Activated naive CD4-positive, alpha-beta T cell treated with anti-CD3 and anti-CD28 coated beads, Interleukin-2, amount 50 U/mL, for 24 hours (primary cell): ENCODE data around the gene RNASE12.
"Not testable (repeated sequence)": the region's sequence is repeated elsewhere in the genome, so short reads cannot be mapped to it uniquely, and the experiment has no call there.

Source experiments
- H3K27ac Mint-ChIP-seq: one replicate; pipeline ENCODE4 v1.8.0; 2021; ENCODE audit warnings: mild to moderate bottlenecking, mixed read lengths
- H3K27me3 Mint-ChIP-seq: one replicate; pipeline ENCODE4 v1.8.0; 2021; ENCODE audit warnings: mixed read lengths
- H3K36me3 Mint-ChIP-seq: one replicate; pipeline ENCODE4 v1.8.0; 2021; ENCODE audit warnings: mixed read lengths
- H3K4me1 Mint-ChIP-seq: one replicate; pipeline ENCODE4 v1.8.0; 2021; ENCODE audit warnings: mixed read lengths
- H3K4me3 Mint-ChIP-seq: one replicate; pipeline ENCODE4 v1.8.0; 2021; ENCODE audit warnings: mild to moderate bottlenecking, mixed read lengths
- H3K9me3 Mint-ChIP-seq: one replicate; pipeline ENCODE4 v1.8.0; 2021; ENCODE audit warnings: mixed read lengths

RNASE12 gene

DNA sequence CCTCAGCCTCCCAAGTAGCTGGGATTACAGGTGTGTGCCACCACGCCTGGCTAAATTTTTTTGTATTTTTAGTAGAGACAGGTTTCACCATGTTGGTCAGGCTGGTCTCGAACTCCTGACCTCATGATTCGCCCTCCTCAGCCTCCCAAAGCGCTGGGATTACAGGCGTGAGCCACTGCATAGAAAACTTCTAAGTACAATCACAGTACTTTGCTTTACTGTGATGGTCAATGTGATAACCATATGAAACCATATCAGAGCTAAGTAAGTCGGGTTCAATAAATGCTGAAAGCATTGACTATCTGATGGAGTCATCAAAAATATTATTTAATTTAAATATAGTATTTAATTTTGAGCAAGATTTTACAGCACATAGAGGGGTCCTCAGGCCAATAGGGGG is 28.5 kb upstream of the RNASE12 start:
- not testable (repeated sequence) for H3K36me3 Mint-ChIP-seq, H3K9me3 Mint-ChIP-seq, H3K27me3 Mint-ChIP-seq

DNA sequence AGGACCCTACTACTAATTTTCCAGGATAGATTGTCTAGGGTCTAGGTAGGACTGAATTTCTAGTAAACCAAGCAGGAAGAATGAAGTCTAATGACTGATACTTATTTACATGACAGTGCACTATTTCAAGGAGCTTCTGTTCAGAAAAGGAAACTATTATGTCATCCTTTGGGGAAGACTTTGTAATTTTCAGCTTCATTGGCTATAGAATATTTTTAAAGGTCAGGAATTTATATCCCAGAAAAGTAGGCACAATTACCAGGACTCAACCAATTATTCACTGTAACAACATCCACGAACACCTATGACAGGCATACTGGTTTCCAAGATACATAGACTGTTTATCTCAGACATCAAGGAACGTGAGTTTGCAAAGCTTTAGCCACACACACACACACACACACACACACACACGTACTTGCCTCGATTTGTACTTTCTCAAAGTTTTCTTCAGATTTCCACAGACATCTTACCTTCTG is 27.1 kb upstream of the RNASE12 start:
- no peaks in the 10 kb centered on the region for H3K9me3 Mint-ChIP-seq
- H3K4me1 Mint-ChIP-seq, result peaks cover 20% of the 10 kb centered on the region
- no peaks in the 10 kb centered on the region for H3K27me3 Mint-ChIP-seq
- no peaks in the 10 kb centered on the region for H3K36me3 Mint-ChIP-seq
- H3K4me3 Mint-ChIP-seq, result no peak overlapping the region
- no peak overlapping the region for H3K27ac Mint-ChIP-seq

More for the DNA sequence above, 28.5 kb upstream of the RNASE12 start:
- peaks cover 34% of the 10 kb centered on the region for H3K4me1 Mint-ChIP-seq
- not testable (repeated sequence) for H3K27ac Mint-ChIP-seq, H3K4me3 Mint-ChIP-seq

DNA sequence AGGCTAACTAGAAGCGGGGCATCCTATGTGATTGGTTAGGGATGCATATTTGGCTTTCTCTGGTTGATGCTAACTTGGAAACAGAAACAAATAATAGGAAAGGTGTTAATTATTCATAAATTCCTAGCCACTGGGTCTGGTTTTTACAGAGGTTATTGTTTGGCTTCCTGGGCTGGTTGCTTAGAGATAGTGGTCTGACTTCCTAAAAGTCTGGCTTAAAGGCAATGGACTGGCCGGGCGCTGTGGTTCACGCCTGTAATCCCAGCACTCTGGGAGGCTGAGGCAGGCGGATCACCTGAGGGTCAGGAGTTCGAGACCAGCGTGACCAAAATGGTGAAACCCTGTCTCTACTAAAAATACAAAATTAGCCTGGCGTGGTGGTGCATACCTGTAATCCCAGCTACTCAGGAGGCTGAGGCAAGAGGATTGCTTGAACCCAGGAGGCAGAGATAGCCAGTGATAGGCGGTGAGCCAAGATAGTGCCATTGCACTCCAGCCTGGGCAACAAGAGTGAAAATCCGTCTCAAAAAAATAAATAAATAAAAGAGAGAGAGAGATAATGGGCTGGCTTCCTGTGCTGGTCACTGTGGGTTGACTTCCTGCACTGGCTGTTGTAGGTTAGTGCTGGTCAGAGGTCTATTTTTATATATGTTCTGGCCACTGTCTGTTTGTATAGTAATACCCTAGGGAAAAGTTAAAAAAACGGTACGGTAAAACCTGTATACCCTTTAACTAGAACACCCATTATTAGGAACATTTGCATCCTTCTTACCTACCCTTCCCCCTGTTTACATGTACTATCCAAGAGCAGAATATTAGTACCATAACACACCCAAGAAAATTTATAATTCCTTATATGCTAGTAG is 26.2 kb upstream of the RNASE12 start:
- no peaks in the 10 kb centered on the region for H3K36me3 Mint-ChIP-seq
- H3K4me1 Mint-ChIP-seq, result peaks cover 11% of the 10 kb centered on the region
- no peak overlapping the region for H3K4me3 Mint-ChIP-seq
- H3K27me3 Mint-ChIP-seq, result no peaks in the 10 kb centered on the region
- H3K27ac Mint-ChIP-seq, result peak overlapping the region; percentile 66
- H3K9me3 Mint-ChIP-seq, result no peaks in the 10 kb centered on the region

DNA sequence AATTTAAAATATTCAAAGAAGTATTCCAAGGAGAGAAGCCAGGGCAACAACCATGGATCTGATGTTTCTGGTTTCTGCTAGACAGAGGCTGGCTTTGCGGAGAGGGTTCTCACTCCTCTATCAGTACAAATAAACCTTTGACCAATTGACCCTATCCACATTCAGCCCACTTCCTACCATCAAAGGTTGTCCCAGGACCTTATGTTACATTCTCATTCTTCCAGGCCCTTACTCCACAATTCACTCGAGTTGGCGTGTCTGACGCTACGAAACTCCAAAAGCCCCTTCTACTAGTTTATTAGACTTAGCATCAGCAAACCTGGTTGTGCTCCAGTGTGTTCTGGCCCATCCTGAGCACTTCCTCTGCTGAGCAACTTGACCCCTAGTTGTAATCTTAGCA is 24.8 kb upstream of the RNASE12 start:
- no peaks in the 10 kb centered on the region for H3K9me3 Mint-ChIP-seq
- H3K27ac Mint-ChIP-seq, result peak overlapping the region; percentile 64
- peaks cover 9% of the 10 kb centered on the region for H3K4me1 Mint-ChIP-seq

DNA sequence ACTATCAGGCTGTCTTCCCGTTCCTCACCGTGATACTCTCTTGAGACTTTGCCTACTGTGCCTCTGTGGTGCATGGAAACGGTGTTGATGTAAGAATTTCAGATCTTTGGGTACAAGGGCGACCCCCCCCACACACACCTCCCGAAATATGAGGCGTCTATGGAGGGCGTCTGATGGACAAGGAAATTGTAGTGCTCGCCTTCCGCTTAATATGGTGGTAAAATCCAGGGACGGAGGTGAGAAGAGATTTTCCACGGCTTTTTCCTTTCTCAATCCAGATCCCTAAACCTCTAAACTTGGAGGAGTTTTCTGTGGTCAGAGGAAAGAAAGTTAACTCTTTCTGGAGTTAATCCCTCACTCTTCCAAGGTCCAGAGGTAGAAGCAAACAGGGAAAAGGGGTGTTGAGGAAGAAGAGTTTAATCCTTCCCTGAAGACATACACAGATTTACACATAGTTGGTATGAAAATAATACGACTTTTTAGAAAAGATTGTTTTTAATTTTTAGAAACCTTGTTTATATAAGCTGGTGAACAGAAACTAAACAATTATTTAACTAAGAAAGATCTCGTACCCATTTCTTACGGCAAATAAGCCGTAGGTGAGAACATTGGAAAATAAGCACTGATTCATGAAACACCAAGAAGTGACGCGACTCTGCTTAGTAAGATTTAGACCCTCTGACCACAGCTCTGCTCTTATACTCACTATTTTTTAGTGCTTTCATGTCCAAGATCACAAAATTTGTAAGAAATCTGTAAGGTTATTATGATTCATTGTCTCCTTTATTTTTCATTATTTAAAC is 23.1 kb upstream of the RNASE12 start:
- Mint-ChIP-seq H3K4me1 (peaks cover 9% of the 10 kb centered on the region), H3K9me3 (no peaks in the 10 kb centered on the region), H3K36me3 (no peaks in the 10 kb centered on the region), H3K4me3 (no peak overlapping the region), H3K27ac (no peak overlapping the region), H3K27me3 (no peaks in the 10 kb centered on the region)

More for the DNA sequence above, 24.8 kb upstream of the RNASE12 start:
- no peaks in the 10 kb centered on the region for H3K27me3 Mint-ChIP-seq
- no peaks in the 10 kb centered on the region for H3K36me3 Mint-ChIP-seq
- no peak overlapping the region for H3K4me3 Mint-ChIP-seq

DNA sequence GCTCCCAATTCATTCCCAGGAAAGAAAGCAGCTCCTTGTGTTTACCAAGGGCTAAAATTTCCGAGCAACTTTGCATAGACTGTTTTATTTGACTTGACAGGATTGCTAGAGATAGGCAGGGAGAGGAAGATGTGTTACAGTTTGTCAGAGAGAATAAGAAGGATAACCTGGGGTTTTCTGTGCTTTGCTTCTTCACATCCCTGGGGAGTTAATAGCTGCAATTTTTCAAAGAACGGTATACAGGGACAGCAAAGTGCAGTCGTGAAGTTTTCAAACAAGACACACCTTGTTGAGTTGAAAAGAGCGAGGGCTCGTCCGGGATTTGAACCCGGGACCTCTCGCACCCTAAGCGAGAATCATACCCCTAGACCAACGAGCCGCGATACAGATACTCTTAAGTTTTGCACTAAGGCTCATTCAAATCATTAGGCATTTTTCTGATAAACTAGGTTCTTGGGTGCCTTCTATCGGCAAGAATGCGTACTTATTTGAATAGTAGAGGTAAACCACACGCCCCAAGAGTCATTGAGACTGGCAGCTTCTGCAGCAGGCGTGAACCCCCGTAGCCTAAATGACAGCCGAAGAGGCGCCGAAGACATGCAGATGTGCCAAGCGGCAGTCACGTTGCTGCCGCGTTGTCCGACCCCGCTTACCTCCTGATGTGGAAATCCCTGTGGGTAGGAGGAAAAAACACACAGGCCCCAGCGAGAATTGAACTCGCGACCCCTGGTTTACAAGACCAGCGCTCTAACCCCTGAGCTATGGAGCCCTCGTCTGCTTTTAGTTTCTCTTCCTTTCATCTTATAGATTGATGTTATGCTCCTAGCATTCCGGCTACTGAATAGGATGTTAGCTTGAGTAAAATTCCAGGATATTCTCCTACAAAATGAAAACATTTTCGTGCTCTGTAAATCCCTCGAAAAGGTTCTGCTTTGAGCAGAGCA is 22.2 kb upstream of the RNASE12 start:
- H3K27ac Mint-ChIP-seq, result no peak overlapping the region
- no peaks in the 10 kb centered on the region for H3K36me3 Mint-ChIP-seq
- no peaks in the 10 kb centered on the region for H3K9me3 Mint-ChIP-seq
- H3K4me3 Mint-ChIP-seq, result no peak overlapping the region
- H3K27me3 Mint-ChIP-seq, result no peaks in the 10 kb centered on the region
- peaks cover 9% of the 10 kb centered on the region for H3K4me1 Mint-ChIP-seq

DNA sequence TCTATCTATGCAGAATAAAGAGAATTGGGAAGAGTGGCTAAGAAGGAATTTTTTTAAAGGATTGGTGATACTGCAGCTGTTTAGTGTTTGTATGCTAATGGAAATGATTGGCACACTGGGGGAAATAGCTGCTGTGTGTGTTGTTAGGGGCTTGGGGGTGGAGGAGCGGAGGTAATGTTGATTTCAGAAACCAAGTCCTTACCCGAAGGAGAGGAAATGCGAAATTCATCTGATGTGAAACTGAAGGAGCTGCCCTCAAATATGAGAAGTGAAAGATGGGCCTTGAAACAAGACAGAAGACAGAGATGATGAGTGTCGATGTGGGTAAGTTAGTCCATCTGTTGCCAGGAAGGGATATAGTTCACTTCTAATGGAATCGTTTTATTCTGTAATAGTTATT is 21.2 kb upstream of the RNASE12 start:
- Mint-ChIP-seq H3K36me3 (no peaks in the 10 kb centered on the region), H3K27me3 (no peaks in the 10 kb centered on the region), H3K4me1 (peaks cover 3% of the 10 kb centered on the region), H3K9me3 (no peaks in the 10 kb centered on the region), H3K4me3 (no peak overlapping the region), H3K27ac (no peak overlapping the region)

DNA sequence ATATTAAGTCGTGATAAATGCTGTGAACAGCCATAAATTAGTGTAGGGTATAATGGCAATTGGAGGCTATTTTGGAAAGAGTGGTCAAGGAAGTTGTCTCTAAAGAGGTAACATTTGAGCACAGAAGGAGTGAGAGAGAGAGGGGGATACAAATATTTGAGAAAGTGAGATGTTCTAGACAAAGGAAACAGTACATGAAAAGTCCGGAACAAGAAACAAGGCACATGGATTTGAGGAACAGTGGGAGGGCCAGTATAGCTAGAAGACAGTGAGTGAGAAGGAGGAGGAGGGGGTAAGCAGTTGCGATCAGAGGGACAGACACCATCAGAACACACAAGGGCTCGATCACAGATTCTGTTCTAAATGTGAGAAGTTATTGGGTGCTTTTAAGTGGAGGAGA is 20.1 kb upstream of the RNASE12 start:
- no peaks in the 10 kb centered on the region for H3K9me3 Mint-ChIP-seq
- H3K4me3 Mint-ChIP-seq, result no peak overlapping the region
- no peaks in the 10 kb centered on the region for H3K27me3 Mint-ChIP-seq
- H3K27ac Mint-ChIP-seq, result no peak overlapping the region
- H3K36me3 Mint-ChIP-seq, result no peaks in the 10 kb centered on the region
- H3K4me1 Mint-ChIP-seq, result peaks cover 3% of the 10 kb centered on the region

DNA sequence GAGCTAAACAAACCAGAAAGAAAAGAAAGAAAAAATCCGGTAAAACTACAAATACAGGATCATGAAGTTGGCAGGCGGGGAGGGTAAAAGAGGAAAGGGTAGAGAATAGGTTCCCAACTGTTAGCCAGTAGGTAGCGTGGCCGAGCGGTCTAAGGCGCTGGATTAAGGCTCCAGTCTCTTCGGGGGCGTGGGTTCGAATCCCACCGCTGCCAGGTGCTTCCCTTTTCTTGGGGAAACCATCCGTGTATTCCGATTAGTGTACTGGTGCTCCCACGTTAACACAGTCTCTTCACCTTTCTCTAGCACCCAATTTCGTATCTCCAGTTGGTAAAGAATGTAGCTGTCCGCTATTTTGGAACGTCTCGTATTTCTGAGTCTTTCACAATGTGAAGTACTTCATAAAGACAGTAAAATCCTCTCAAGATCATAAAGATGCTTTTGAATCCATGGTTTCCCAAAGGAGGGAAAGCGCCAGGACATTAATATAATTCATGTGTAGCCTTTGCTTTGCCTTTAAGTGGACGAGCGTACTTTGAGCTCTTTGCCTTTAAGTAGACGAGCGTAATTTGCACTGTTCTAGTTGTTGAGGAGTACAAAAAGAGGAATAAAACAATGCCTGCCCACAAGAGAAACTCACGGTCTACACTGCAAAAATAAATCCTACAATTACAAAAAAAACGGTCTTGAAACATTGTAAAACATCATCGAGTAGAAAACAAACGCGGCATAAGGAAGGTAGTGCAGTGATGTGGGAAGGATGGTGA is 19.0 kb upstream of the RNASE12 start:
- H3K36me3 Mint-ChIP-seq, result no peaks in the 10 kb centered on the region
- no peak overlapping the region for H3K27ac Mint-ChIP-seq
- no peak overlapping the region for H3K4me3 Mint-ChIP-seq
- H3K9me3 Mint-ChIP-seq, result no peaks in the 10 kb centered on the region
- no peaks in the 10 kb centered on the region for H3K27me3 Mint-ChIP-seq
- H3K4me1 Mint-ChIP-seq, result no peaks in the 10 kb centered on the region

DNA sequence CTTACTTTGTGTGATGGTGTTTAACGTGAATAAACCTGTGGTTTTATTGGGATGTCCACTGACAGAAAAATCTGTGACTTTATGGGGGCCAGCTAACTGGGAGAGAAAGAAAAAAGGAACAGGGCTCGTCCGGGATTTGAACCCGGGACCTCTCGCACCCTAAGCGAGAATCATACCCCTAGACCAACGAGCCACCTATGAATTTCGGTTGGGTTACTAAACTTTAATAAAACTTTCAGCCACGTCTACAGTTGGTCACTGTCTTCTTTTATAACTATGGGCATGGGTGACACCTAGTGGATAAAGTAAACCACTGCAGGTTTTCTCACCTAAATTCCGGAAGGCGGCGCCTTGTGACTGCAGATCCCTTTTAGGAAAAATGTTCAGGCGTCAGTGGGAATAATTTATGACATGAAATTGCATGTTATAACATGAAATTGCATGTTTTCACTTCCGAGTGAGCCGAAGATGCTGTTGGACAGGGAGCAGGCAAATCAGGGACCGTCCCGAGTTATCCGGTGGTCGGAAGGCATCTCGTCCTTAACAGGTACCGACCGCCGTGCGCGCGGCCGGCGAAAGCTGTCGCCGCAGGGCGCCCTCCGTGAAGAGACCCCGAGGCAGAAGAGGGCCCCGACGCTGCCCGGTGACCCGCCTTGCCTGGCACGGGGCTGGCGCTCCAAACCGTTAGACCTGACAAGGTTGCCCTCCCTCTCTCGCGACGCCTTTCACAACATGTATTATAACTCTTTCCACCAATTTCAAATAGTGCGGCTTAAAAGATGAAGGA is 18.2 kb upstream of the RNASE12 start:
- Mint-ChIP-seq H3K27me3 (no peaks in the 10 kb centered on the region), H3K27ac (no peak overlapping the region), H3K36me3 (no peaks in the 10 kb centered on the region), H3K4me3 (no peak overlapping the region), H3K9me3 (no peaks in the 10 kb centered on the region), H3K4me1 (no peaks in the 10 kb centered on the region)

DNA sequence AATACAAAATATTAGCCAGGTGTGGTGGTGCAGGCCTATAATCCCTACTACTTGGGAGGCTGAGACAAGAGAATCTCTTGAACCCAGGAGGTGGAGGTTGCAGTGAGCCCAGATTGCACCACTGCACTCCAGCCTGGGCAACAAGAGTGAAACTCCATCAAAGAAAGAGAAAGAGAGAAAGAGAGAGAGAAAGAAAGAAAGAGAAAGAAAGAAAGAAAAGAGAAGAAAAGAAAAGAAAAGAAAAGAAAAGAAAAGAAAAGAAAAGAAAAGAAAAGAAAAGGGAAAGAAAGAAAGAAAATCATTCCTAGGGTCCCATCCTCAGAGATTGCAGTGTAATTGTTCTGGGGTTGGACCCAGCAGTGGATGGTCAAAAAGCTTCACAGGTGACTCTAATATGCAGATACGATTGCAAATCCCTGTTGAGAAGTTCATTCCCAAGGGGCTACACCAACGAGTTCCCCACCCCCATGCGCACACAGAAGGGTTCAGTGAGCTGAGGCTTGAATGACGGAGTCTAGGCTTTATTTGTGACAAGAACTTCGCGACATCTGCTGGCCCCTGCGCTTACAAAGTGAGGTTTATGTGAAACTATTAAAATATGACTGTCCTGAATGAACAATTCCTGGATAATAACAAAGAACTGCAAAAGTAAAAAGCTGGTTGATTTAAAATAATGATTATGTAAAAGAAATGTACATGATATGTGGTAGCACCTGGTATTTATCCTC is 17.4 kb upstream of the RNASE12 start:
- Mint-ChIP-seq H3K9me3 (no peaks in the 10 kb centered on the region), H3K27ac (peak overlapping the region; percentile 69), H3K27me3 (no peaks in the 10 kb centered on the region), H3K4me1 (no peaks in the 10 kb centered on the region), H3K36me3 (no peaks in the 10 kb centered on the region), H3K4me3 (no peak overlapping the region)

DNA sequence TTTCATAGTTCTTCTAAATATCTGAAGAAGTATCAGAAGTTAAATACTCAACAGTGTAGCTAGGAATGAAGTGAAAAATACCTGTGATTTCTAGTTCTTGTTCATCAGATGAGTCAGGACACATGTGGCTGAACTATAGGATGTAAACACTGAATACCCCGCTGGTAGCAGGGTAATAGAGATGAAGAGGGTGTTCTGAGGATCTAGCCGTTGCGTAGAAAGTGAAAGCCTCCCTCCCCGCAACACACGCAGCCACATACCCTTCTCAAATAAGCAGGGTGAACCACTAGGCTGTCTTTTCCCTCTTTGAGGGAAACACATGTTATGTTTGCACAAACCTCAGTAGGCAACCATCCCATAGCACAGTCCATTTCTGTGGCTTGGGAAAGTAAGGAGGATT is 16.4 kb upstream of the RNASE12 start:
- no peaks in the 10 kb centered on the region for H3K4me1 Mint-ChIP-seq
- no peaks in the 10 kb centered on the region for H3K9me3 Mint-ChIP-seq
- no peak overlapping the region for H3K27ac Mint-ChIP-seq
- no peaks in the 10 kb centered on the region for H3K27me3 Mint-ChIP-seq
- H3K4me3 Mint-ChIP-seq, result no peak overlapping the region
- no peaks in the 10 kb centered on the region for H3K36me3 Mint-ChIP-seq

DNA sequence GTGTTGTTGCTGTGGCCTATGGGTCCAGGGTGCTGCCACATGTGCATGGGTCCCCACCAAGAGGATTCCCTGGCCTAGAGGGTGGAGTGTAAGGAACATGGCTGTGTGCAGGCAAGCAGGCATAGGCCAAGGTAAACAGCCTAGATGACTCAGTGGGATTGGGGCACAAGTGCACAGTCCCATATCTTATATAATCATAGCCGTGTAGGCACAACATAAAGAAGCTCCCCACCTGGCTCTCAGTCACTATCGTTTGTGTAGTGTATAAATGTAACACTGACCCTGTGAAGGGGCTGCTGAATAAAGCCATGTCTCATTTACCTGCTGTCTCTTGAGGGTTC is 15.7 kb upstream of the RNASE12 start:
- H3K4me1 Mint-ChIP-seq, result no peaks in the 10 kb centered on the region
- H3K27me3 Mint-ChIP-seq, result no peaks in the 10 kb centered on the region
- H3K27ac Mint-ChIP-seq, result no peak overlapping the region
- H3K9me3 Mint-ChIP-seq, result no peaks in the 10 kb centered on the region
- no peaks in the 10 kb centered on the region for H3K36me3 Mint-ChIP-seq
- no peak overlapping the region for H3K4me3 Mint-ChIP-seq
